Bronchial epithelial cell (primary cell): ENCODE results near the gene FABP1. TPM values are rescaled to one million over a fixed set of nuclear protein-coding genes. Genes with fewer than 3 reads are reported as not detected.

Experiments used
- DNase-seq: peaks from one replicate; pipeline ENCODE4 v3.0.0-alpha.2; 2010; ENCODE audit warnings: low read depth
- FAIRE-seq: peaks from 2 replicates; lab custom pipeline; 2011; peaks lifted over from hg19 to GRCh38; lab: Jason Lieb, UNC
- H3K27me3 ChIP-seq: 2 replicates; pipeline ENCODE4 v1.5.1; 2011; ENCODE audit warnings: low read length; ENCODE audit not compliant: control insufficient read depth, insufficient read depth
- H3K36me3 ChIP-seq: 2 replicates; pipeline ENCODE4 v1.5.1; 2011; ENCODE audit warnings: low read length; ENCODE audit not compliant: control insufficient read depth, insufficient read depth
- H3K4me3 ChIP-seq: 2 replicates; pipeline ENCODE4 v1.5.1; 2011; ENCODE audit warnings: mild to moderate bottlenecking, low read depth, low read length, control low read depth
- CTCF ChIP-seq: IDR thresholded peaks from 2 replicates; pipeline ENCODE4 v1.5.1; 2011; ENCODE audit warnings: mild to moderate bottlenecking, moderate library complexity, low read length, control low read depth, inconsistent platforms; ENCODE audit not compliant: insufficient read depth, severe bottlenecking
- total RNA-seq: library from RNA; depleted of rRNA; stranded (reverse); fragments of >200 nt; gene quantifications from 2 replicates; pipeline ENCODE4 v1.2.1, GENCODE V29; 2014

Gene FABP1
- total RNA-seq, 1 donor from 2014 or later, result not detected

- TF ChIP-seq CTCF, result no peak
- no peaks in the 10 kb centered on the region for H3K36me3 ChIP-seq
- DNase-seq (no peak), FAIRE-seq (no peak)
- no peak overlapping the region for H3K4me3 ChIP-seq
- H3K27me3 ChIP-seq, result no peaks in the 10 kb centered on the region
Observed at GRCh38 chr2:88144914-88145497, 17.1 kb upstream of the FABP1 start.

GRCh38 chr2:88144271-88144670 is 16.4 kb upstream of the FABP1 start:
- Histone ChIP-seq H3K36me3 (no peaks in the 10 kb centered on the region), H3K4me3 (no peak overlapping the region), H3K27me3 (no peaks in the 10 kb centered on the region)
- FAIRE-seq (no peak), DNase-seq (no peak)
- TF ChIP-seq CTCF, result no peak

DNA sequence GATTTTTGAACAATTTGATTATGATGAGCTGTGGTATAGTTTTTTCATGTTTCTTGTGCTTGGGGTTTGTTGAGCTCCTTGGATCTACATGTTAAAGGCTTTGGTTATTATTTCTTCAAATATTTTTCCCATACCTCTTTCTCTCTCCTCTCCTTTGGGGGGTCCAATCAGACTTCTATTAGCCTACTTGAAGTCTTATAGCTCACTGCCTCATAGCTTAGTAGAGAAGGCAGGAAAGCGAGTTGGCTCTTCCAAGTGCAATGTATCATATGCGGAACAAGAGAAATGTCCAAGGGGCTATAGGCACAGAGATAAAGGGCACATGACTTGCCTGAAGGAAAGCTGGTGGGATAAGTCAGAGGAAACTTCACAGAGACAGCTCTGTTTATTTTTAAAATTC is 14.1 kb upstream of the FABP1 start:
- Histone ChIP-seq H3K27me3 (no peaks in the 10 kb centered on the region), H3K36me3 (no peaks in the 10 kb centered on the region), H3K4me3 (no peak overlapping the region)
- DNase-seq (no peak), FAIRE-seq (no peak)
- TF ChIP-seq CTCF, result no peak

DNA sequence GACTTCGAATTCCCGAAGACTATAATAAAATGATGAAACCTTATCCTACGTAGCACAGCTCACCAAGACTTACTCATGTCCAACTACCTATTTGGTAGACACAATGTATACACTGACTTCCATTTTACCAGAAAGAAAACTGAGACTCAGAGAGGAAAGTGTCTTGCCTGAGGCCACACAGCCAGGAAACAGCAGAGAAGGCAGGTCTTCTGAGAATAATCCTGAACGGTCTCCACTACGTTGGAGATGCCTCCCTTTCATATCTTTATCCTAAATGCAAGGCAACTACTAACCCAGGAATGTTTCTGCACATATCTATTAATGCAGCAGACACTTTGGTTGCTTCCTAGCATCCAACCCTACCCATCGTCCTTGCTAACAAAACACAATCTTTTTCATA is 11.9 kb upstream of the FABP1 start:
- Histone ChIP-seq H3K4me3 (no peak overlapping the region), H3K36me3 (no peaks in the 10 kb centered on the region), H3K27me3 (no peaks in the 10 kb centered on the region)
- DNase-seq (no peak), FAIRE-seq (no peak)
- TF ChIP-seq CTCF, result no peak

- FAIRE-seq, result no peak
- Histone ChIP-seq H3K4me3 (no peak overlapping the region), H3K36me3 (no peaks in the 10 kb centered on the region), H3K27me3 (no peaks in the 10 kb centered on the region)
- no peak for TF ChIP-seq CTCF
- no peak for DNase-seq
Observed at GRCh38 chr2:88139203-88139702, 11.4 kb upstream of the FABP1 start.

DNA sequence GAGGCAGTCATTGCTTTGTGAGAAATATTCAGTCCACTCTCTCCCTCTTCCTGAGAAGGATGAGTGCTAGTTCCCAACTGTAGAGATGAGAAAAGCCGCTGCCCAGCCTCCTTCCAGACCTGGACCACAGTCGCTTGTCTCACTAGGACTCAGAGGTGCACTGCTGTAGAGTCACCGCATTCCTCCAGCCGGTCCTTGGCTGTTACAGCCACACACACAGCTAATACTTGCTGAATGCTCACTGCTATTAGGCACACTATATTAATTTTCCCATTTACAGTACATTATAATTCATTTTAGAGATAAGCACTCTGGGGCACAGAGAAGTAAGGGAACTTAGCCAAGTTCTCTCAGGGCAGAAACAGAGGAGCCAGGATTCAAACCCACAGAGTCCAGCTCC is 10.0 kb upstream of the FABP1 start:
- H3K36me3 ChIP-seq, result no peaks in the 10 kb centered on the region
- no peak overlapping the region for H3K4me3 ChIP-seq
- FAIRE-seq (no peak), DNase-seq (no peak)
- TF ChIP-seq CTCF, result no peak
- H3K27me3 ChIP-seq, result no peaks in the 10 kb centered on the region
